Activated T-cell treated with anti-CD3 and anti-CD28 coated beads, Interleukin-2, amount 50 U/mL, for 4 hours (primary cell): ENCODE results near the gene GALNT17. TPM values are rescaled to one million over a fixed set of nuclear protein-coding genes. Genes with fewer than 3 reads are reported as not detected.

Experiments used
- ATAC-seq, 2 donors: fragments of 200-7000 bp; cut with Tn5 transposase; one replicate each; pipeline ENCODE4 v1.10.0; 2021
- DNase-seq: peaks from one replicate; pipeline ENCODE4 v3.0.0-alpha.2; 2020
- H3K27me3 Mint-ChIP-seq: one replicate; pipeline ENCODE4 v1.8.0; 2021; ENCODE audit warnings: low read depth, mixed read lengths
- H3K36me3 Mint-ChIP-seq: one replicate; pipeline ENCODE4 v1.8.0; 2022; ENCODE audit warnings: mixed read lengths; ENCODE audit not compliant: insufficient read depth
- H3K4me1 Mint-ChIP-seq: one replicate; pipeline ENCODE4 v1.8.0; 2021; ENCODE audit warnings: low read depth, mixed read lengths
- H3K4me3 Mint-ChIP-seq: one replicate; pipeline ENCODE4 v1.8.0; 2021; ENCODE audit warnings: mild to moderate bottlenecking, moderate library complexity, mixed read lengths
- H3K9me3 Mint-ChIP-seq: one replicate; pipeline ENCODE4 v1.8.0; 2021; ENCODE audit warnings: mixed read lengths
- total RNA-seq, 3 donors: library from RNA; stranded (reverse); gene quantifications; one replicate each; pipeline ENCODE4 v1.2.1, GENCODE V29; 2021

GALNT17 gene
- total RNA-seq, 3 donors from 2014 or later, result 0.30 TPM; not detected in 2

DNA sequence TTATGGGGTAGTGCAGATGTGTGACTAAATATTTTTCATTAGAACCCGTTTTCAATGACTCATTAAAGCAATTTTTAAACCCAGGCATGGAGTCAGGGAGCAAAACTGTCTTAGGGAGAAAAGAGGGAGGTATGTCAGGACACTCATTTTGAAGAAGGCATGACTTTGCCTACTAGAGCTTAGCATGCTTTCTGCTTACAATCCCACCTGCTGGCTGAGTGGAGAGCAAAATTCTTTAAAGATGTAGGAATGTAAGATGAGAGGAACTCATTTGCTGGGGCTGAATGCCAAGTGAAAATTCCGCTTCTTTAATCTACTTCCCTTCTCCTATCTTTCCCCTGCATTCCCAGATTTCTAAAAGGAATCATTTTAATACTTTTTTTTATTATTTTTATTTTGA lies 232.6 kb downstream of the GALNT17 start:
- Mint-ChIP-seq H3K4me1 (no peaks in the 10 kb centered on the region), H3K27me3 (no peaks in the 10 kb centered on the region), H3K36me3 (no peaks in the 10 kb centered on the region), H3K9me3 (peaks cover 20% of the 10 kb centered on the region), H3K4me3 (no peak overlapping the region)
- ATAC-seq (no peak), DNase-seq (no peak)

DNA sequence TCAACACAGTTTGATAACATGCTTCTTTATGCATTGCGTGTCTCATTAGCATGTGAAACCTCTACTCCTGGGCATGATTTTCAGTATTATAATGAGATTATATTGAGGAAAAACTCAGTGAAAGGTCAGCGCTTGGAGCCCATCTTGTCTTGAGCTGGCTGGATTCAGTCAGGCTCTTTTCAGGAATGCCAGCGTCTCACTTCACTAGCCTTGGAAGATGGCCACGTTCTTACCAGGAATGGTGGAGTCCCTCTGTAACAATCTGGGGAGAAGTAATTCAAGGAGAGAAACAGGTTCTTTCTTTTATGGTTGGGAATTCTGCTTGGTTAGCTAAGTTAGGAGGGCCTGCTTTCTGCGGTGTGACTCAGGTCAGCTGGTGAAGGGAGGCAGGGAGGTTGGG lies 241.0 kb downstream of the GALNT17 start:
- peaks cover 14% of the 10 kb centered on the region for H3K9me3 Mint-ChIP-seq
- H3K27me3 Mint-ChIP-seq, result no peaks in the 10 kb centered on the region
- H3K4me1 Mint-ChIP-seq, result no peaks in the 10 kb centered on the region
- no peak overlapping the region for H3K4me3 Mint-ChIP-seq
- no peaks in the 10 kb centered on the region for H3K36me3 Mint-ChIP-seq
- ATAC-seq (no peak), DNase-seq (no peak)

DNA sequence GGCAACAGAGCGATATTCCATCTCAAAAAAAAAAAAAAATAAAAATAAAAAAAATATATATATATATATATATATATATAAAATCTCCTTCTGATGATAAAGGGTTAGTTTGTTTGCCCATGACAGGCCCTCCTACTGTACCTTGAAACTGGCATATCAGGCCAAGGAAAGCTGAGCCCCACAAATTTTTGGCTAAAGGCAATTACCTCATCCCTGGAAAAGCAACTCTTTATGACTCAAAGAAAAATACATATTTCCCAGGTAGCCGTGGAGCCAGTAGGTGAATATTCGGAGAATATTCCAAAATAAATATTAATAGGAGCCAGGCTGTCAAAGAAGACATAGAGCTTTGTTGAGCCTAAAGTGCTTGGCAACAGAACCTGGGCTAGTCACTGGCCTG lies 245.1 kb downstream of the GALNT17 start:
- H3K36me3 Mint-ChIP-seq, result no peaks in the 10 kb centered on the region
- H3K4me3 Mint-ChIP-seq, result no peak overlapping the region
- no peaks in the 10 kb centered on the region for H3K4me1 Mint-ChIP-seq
- peaks cover 39% of the 10 kb centered on the region for H3K9me3 Mint-ChIP-seq
- H3K27me3 Mint-ChIP-seq, result no peaks in the 10 kb centered on the region
- no peak for ATAC-seq
- DNase-seq, result no peak

DNA sequence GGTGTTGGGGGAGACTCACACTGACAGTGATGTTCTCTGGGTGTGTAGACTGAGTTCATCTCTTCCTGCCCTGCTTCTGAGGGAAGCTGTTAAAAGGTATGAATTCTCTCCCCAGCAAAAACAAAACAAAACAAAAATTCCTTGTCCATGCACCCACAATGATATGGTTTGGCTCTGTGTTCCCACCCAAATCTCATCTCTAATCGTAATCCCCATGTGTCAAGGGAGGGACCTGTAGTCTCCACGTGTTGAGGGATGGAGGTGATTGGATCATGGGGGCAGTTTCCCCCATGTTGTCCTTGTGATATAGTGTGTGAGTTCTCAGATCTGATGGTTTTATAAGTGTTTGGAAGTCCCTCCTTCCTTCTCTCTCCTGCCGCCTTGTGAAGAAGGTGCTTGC lies 245.5 kb downstream of the GALNT17 start:
- H3K4me3 Mint-ChIP-seq, result no peak overlapping the region
- no peaks in the 10 kb centered on the region for H3K4me1 Mint-ChIP-seq
- no peak for DNase-seq
- ATAC-seq, result no peak
- no peaks in the 10 kb centered on the region for H3K27me3 Mint-ChIP-seq
- no peaks in the 10 kb centered on the region for H3K36me3 Mint-ChIP-seq
- peaks cover 39% of the 10 kb centered on the region for H3K9me3 Mint-ChIP-seq

DNA sequence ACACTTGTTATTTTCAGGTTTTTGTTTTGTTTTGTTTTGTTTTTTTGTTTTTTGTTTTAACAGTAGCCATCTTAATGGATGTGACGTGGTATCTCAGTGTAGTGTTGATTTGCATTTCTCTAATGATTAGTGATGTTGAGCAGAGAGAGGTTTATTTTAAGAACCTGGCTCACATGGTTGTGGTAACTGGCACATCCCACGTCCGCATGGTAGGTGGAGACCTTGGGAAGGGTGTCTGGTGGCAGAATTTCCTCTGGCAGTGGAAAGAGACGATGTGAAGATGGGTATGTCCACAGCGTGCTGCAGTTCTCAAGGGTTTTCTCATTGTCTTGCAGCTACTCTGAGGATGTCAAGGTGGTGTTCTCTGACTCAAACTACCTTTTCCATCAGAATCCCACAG lies 252.2 kb downstream of the GALNT17 start:
- H3K9me3 Mint-ChIP-seq, result peaks cover 23% of the 10 kb centered on the region
- no peaks in the 10 kb centered on the region for H3K36me3 Mint-ChIP-seq
- H3K4me3 Mint-ChIP-seq, result no peak overlapping the region
- no peak for DNase-seq
- no peaks in the 10 kb centered on the region for H3K27me3 Mint-ChIP-seq
- H3K4me1 Mint-ChIP-seq, result no peaks in the 10 kb centered on the region
- no peak for ATAC-seq

DNA sequence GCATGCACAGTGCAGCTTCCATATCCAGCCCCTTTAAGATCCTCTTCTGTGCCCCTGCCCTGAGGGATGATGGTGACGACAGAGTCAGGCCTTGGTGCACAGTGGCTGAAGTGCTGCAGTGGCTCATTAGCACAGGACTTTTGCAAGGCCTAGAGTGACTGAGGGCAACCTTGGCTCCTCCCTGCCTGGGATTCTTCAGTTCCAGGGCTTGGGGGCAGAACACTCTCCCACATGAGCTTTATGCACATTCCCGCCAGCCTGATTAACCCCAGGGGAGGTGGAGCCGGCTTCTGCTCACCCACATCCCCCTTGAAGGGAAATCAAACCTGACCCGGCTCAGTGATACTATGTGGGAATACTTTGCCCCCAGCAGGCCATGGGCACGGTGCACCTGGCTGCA lies 253.4 kb downstream of the GALNT17 start:
- H3K36me3 Mint-ChIP-seq, result no peaks in the 10 kb centered on the region
- H3K9me3 Mint-ChIP-seq, result peaks cover 14% of the 10 kb centered on the region
- no peaks in the 10 kb centered on the region for H3K27me3 Mint-ChIP-seq
- ATAC-seq (no peak), DNase-seq (no peak)
- H3K4me3 Mint-ChIP-seq, result no peak overlapping the region
- no peaks in the 10 kb centered on the region for H3K4me1 Mint-ChIP-seq

DNA sequence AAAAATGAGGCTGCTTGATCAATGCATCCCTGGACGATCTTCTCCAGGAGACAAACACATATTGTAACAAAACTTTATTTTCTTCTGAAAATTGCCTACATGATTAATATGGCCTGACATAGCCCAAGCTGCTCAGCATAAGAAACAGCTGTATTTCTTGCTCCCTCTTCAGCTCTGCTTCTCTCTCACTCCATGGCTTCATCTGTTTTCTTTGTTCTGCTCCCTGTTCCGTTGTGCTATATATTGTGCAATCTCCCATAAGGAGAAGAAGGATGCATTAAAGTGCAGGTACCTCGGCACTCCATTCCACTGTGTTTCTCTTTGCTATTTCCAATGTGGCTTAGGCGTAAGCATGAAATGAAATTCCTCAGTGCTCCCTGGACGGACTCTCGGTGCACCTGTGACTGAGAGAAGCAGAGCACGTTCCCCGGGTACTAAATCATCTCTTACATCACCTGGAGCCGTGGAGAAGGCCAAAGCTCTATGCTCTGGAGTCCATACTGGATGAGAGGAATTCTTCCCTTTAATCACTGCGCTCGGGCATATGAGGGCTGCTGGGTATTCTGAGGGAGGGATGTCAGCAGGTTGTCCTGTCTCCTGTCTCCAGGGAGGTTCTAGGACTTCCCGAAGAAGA lies 254.3 kb downstream of the GALNT17 start:
- Mint-ChIP-seq H3K36me3 (no peaks in the 10 kb centered on the region), H3K4me1 (no peaks in the 10 kb centered on the region), H3K27me3 (no peaks in the 10 kb centered on the region), H3K4me3 (no peak overlapping the region), H3K9me3 (peaks cover 15% of the 10 kb centered on the region)
- no peak for ATAC-seq
- DNase-seq, result no peak

DNA sequence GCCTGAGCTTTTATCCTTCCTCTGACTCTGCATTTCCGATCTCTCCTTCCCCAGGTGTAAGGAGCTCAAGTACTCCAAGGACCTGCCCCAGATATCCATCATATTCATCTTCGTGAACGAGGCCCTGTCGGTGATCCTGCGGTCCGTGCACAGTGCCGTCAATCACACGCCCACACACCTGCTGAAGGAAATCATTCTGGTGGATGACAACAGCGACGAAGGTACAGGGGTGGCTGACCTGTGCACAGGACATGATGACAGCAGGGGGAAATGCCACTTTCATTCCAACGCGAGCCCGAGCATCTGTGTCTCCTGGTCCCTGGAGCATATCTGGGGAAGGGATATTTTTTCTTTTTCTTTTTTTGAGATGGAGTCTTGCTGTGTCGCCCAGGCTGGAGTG lies 256.2 kb downstream of the GALNT17 start:
- ATAC-seq (no peak), DNase-seq (no peak)
- Mint-ChIP-seq H3K27me3 (no peaks in the 10 kb centered on the region), H3K4me3 (no peak overlapping the region), H3K4me1 (no peaks in the 10 kb centered on the region), H3K36me3 (no peaks in the 10 kb centered on the region), H3K9me3 (peaks cover 11% of the 10 kb centered on the region)

DNA sequence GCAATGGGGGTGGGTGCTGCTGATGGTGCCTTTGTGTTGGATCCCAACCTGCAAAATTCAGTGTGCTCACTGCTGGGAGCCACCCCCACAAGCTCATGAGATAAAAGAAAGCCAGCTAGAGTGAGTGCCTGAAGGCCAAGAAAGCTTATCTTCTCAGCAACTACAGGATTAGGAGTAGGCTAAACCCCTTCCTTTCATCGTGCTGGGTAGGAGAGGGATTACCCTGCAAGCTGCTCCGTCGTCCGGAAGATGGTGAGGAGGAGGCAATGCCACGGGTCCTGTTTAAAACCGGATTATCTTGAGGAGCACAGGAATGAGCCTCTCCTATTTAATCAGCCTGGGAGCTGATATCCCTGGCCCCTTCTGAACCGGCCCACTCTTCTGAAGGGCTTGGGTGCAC lies 258.0 kb downstream of the GALNT17 start:
- Mint-ChIP-seq H3K9me3 (peaks cover 10% of the 10 kb centered on the region), H3K36me3 (no peaks in the 10 kb centered on the region), H3K27me3 (no peaks in the 10 kb centered on the region), H3K4me1 (no peaks in the 10 kb centered on the region), H3K4me3 (no peak overlapping the region)
- DNase-seq (no peak), ATAC-seq (no peak)

DNA sequence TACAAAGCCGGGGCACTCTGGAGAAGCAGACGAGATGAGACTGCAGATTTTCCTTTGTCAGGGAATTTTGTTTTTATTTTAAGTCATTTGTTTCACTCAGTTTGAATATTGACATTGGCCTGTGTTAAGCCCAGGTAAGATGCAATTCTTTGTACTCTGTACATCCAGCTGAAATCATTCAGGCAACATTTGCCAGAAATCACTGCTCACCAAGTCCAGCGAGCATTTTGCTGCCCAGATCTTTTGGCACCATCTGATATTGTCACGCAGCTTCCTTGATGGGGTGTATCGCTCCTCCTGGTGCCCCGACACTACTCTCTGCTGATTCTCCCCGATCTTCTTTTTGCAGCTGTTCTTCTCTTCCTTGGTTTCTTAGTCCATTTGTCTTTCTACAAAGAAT lies 261.7 kb downstream of the GALNT17 start:
- DNase-seq (no peak), ATAC-seq (no peak)
- Mint-ChIP-seq H3K4me1 (no peaks in the 10 kb centered on the region), H3K27me3 (no peaks in the 10 kb centered on the region), H3K36me3 (no peaks in the 10 kb centered on the region), H3K9me3 (peaks cover 20% of the 10 kb centered on the region), H3K4me3 (no peak overlapping the region)

DNA sequence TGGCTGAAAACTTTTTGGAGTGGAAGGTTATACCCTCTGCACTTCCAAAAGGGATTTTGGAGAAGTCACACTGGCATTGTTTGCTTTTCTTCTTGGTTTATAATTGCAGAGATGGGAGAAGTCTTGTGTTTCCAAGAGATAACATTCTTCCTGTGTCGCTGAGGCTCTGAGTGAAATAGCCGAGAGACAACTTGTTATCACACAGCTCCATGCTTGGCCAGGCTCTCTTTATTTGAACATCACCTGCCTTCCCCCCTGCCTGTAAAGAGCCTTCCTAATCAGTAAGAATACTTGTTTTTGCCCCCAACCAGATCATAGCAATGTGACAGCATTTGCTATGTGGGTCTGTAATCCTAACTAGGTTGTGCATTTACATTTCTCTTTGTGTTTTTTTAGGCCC lies 270.7 kb downstream of the GALNT17 start:
- Mint-ChIP-seq H3K9me3 (peaks cover 21% of the 10 kb centered on the region), H3K4me1 (no peaks in the 10 kb centered on the region), H3K36me3 (no peaks in the 10 kb centered on the region)

DNA sequence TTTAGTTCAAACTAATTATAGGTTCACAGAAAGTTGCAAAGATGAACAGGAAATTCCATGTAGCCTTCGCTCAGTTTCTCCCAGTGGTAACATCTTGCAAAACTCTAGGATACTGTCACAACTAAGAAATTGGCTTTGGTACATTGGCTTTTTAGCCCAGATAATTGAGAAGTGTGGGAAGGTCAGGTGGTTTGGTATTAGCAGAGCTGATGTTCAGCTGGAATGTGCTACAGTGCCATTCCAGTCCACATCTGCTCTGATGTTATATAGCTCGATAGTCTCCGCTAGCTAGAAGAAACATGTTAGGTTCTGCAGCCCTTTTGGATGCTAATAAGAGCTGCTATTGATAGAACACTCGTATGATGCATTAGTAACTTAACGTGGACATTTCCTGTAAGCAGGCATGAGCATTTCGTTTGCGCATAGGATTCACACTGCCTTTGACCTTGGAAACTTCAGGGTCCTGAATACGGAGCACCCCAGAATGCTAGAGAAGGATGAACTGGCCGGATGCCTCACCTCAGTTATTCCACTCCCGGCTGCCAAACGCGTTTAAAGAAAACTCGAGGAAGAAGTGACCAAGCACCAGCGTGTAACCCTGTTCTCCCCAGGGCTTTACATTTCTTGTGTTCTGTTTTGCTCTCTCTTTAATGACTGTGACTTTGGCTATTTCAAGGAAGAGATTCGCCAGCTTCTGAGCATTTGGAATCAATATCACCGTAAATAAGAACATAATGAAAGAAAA lies 271.4 kb downstream of the GALNT17 start:
- H3K4me1 Mint-ChIP-seq, result no peaks in the 10 kb centered on the region
- no peaks in the 10 kb centered on the region for H3K36me3 Mint-ChIP-seq
- H3K27me3 Mint-ChIP-seq, result no peaks in the 10 kb centered on the region
- ATAC-seq (no peak), DNase-seq (no peak)
- no peak overlapping the region for H3K4me3 Mint-ChIP-seq
- peaks cover 19% of the 10 kb centered on the region for H3K9me3 Mint-ChIP-seq

More for the DNA sequence above, 270.7 kb downstream of the GALNT17 start:
- H3K27me3 Mint-ChIP-seq, result no peaks in the 10 kb centered on the region
- DNase-seq, result no peak
- no peak overlapping the region for H3K4me3 Mint-ChIP-seq
- ATAC-seq, result no peak

DNA sequence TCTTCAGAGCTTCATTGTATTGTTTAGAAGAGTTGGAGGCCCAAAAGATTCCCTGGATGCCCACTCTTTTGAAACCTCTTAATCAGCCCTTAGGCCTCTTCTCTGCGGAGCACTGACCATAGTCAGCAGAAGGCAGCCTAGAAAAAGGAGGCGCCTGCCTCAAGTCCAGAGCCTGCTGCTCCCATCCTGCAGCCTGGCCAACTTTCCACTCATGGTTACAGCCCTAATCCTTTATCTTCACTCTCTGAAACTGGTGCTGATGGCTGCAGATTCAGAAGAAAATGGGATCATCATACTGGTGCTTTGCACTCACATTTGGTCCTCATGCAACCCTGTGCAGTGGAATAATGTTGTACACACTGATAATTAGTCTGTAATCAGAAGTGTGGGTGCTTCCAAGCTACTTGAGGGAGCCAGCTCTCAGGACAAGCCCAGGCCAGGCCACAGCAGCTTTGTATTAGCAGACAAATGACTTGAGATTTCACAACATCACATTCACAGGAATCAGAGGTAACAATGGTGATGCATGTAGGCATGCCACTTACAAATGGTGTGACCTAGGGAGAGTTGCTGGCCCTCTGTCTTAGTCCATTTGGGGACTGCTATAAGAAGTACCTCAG lies 272.9 kb downstream of the GALNT17 start:
- Mint-ChIP-seq H3K9me3 (peaks cover 16% of the 10 kb centered on the region), H3K27me3 (no peaks in the 10 kb centered on the region), H3K4me1 (no peaks in the 10 kb centered on the region), H3K36me3 (no peaks in the 10 kb centered on the region), H3K4me3 (no peak overlapping the region)
- no peak for ATAC-seq
- DNase-seq, result no peak

DNA sequence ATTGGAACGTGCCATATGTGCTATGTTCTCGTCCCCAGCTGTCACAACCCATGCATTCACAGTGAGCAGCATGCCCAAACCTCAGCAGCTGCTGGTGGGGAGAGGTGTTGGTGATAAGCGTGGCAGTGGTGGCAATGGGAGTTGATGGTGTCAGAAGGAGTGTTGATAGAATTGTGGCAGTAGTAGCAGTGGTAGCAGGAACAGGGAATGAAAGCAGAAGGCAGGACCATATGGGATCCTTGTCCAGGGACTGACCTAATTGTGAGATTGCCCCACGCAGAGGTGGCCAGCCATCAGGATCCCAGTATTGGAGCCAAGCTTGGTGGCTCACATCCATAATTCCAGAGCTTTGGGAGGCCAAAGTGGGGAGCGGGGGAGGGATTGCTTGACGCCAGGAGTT lies 276.3 kb downstream of the GALNT17 start:
- Mint-ChIP-seq H3K4me3 (no peak overlapping the region), H3K27me3 (no peaks in the 10 kb centered on the region), H3K9me3 (peaks cover 27% of the 10 kb centered on the region), H3K4me1 (no peaks in the 10 kb centered on the region), H3K36me3 (no peaks in the 10 kb centered on the region)
- DNase-seq (no peak), ATAC-seq (no peak)

DNA sequence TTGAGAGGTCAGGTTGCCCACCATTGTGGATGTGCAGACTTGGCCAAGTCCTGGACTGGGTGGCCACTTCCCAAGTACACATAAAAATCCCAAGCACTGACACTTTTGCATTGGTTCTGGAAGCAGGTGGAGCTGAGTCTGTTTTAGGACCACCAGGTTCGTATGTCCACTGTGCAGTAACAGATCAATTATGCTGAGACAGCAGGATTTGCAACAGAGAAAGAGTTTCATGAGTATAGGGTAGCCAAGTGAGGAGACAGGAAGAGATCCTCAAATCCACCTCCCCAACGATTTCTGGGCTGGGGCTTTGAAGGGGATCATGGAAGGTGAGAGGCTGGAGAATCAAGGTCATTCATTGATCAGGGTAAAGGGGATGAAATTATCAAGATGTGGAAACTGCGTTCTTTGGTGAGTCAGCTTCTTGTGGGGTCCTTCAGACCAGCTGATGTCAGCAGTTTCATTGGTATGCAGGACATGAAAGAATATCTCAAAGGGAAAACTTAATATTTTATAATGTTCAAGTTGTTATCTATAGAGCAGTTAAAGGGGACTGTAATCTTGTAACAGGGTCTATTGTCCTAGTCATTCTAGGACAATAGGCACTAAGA lies 277.7 kb downstream of the GALNT17 start:
- ATAC-seq (no peak), DNase-seq (no peak)
- H3K27me3 Mint-ChIP-seq, result no peaks in the 10 kb centered on the region
- no peaks in the 10 kb centered on the region for H3K36me3 Mint-ChIP-seq
- H3K4me1 Mint-ChIP-seq, result no peaks in the 10 kb centered on the region
- peaks cover 23% of the 10 kb centered on the region for H3K9me3 Mint-ChIP-seq
- no peak overlapping the region for H3K4me3 Mint-ChIP-seq
